Peyer's patch (tissue), 4 donors: ENCODE data around the gene RNF123. TPM values are rescaled to one million over a fixed set of nuclear protein-coding genes. Genes with fewer than 3 reads are reported as not detected.

ENCODE experiments used
- DNase-seq, 3 donors: peaks; one replicate each; pipeline ENCODE4 v3.0.0-alpha.2; 2017 to 2019
- H3K27ac ChIP-seq, 4 donors: fragments of 200-600 bp; sonication (generic); one replicate each; pipeline ENCODE4 v1.5.1; 2016 to 2019
- H3K27me3 ChIP-seq, 2 donors: fragments of 200-600 bp; sonication (generic); one replicate each; pipeline ENCODE4 v1.5.1; 2019
- H3K36me3 ChIP-seq, 3 donors: fragments of 200-600 bp; sonication (generic); one replicate each; pipeline ENCODE4 v1.5.1; 2016 to 2019
- H3K4me1 ChIP-seq, 4 donors: fragments of 200-600 bp; sonication (generic); one replicate each; pipeline ENCODE4 v1.5.1; 2016 to 2019
- H3K4me3 ChIP-seq, 4 donors: fragments of 200-600 bp; sonication (generic); 1 replicate in 3 of 4; 2 replicates in 1 of 4; pipeline ENCODE4 v1.5.1; 2016 to 2019; ENCODE audit warnings: mild to moderate bottlenecking in 1 of 4
- H3K9me3 ChIP-seq, 4 donors: fragments of 200-600 bp; sonication (generic); one replicate each; pipeline ENCODE4 v1.5.1; 2016 to 2019; ENCODE audit warnings: mild to moderate bottlenecking in 1 of 4
- POLR2A ChIP-seq, 2 donors: fragments of 450-650 bp; IDR thresholded peaks; one replicate each; pipeline ENCODE4 v1.5.1; 2017; ENCODE audit warnings: antibody characterized with exemption in 2 of 2, mild to moderate bottlenecking in 2 of 2, moderate library complexity in 2 of 2
- total RNA-seq, 4 donors: library from RNA; depleted of rRNA; stranded (reverse); fragments of >200 nt; gene quantifications; one replicate each; pipeline ENCODE4 v1.1.0, GENCODE V29; 2016
- TF ChIP-seq, protein P1 (sequence below), 6 experiments: fragments of 450-650 bp in 4 of 6; fragments of 200-600 bp in 2 of 6; sonication (generic) in 1 of 6; IDR thresholded peaks; one replicate each; pipeline ENCODE4 v1.5.1; 2017 to 2019; ENCODE audit warnings: antibody characterized with exemption in 6 of 6, mild to moderate bottlenecking in 3 of 6, moderate library complexity in 1 of 6

Gene RNF123
- total RNA-seq, 4 donors from 2014 or later, result 74.3 to 101 (median 84.3) TPM

DNA sequence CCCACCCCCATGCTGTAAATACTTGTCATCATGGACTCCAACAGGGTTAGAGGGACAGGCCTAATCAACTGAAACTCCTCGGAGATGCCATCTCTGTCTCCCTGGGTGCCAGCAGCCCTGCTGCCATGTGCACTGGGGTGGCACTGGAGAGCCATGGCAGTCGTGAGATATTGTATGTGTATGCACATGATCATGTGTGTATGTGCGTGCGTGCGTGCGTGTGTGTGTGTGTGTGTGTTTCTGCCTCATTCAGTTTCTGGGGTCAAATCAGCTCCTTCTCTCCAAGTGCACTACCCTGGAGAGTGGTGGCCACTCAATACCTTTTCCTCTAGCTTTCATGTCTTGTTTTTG lies 18.4 kb upstream of the RNF123 start:
- Histone ChIP-seq H3K27me3 (no peaks in the 10 kb centered on the region), H3K4me1 (peaks cover 0 to 17% (median 6%) of the 10 kb centered on the region in 4 donors), H3K4me3 (no peak overlapping the region), H3K27ac (no peak overlapping the region), H3K9me3 (no peaks in the 10 kb centered on the region), H3K36me3 (peaks cover 0 to 4% (median 0%) of the 10 kb centered on the region in 3 donors)
- DNase-seq, result no peak
- no peak for TF ChIP-seq POLR2A (IDR thresholded peaks at IDR 0.05)
- TF ChIP-seq, protein P1, sequence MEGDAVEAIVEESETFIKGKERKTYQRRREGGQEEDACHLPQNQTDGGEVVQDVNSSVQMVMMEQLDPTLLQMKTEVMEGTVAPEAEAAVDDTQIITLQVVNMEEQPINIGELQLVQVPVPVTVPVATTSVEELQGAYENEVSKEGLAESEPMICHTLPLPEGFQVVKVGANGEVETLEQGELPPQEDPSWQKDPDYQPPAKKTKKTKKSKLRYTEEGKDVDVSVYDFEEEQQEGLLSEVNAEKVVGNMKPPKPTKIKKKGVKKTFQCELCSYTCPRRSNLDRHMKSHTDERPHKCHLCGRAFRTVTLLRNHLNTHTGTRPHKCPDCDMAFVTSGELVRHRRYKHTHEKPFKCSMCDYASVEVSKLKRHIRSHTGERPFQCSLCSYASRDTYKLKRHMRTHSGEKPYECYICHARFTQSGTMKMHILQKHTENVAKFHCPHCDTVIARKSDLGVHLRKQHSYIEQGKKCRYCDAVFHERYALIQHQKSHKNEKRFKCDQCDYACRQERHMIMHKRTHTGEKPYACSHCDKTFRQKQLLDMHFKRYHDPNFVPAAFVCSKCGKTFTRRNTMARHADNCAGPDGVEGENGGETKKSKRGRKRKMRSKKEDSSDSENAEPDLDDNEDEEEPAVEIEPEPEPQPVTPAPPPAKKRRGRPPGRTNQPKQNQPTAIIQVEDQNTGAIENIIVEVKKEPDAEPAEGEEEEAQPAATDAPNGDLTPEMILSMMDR (IDR thresholded peaks at IDR 0.05), result no peak

DNA sequence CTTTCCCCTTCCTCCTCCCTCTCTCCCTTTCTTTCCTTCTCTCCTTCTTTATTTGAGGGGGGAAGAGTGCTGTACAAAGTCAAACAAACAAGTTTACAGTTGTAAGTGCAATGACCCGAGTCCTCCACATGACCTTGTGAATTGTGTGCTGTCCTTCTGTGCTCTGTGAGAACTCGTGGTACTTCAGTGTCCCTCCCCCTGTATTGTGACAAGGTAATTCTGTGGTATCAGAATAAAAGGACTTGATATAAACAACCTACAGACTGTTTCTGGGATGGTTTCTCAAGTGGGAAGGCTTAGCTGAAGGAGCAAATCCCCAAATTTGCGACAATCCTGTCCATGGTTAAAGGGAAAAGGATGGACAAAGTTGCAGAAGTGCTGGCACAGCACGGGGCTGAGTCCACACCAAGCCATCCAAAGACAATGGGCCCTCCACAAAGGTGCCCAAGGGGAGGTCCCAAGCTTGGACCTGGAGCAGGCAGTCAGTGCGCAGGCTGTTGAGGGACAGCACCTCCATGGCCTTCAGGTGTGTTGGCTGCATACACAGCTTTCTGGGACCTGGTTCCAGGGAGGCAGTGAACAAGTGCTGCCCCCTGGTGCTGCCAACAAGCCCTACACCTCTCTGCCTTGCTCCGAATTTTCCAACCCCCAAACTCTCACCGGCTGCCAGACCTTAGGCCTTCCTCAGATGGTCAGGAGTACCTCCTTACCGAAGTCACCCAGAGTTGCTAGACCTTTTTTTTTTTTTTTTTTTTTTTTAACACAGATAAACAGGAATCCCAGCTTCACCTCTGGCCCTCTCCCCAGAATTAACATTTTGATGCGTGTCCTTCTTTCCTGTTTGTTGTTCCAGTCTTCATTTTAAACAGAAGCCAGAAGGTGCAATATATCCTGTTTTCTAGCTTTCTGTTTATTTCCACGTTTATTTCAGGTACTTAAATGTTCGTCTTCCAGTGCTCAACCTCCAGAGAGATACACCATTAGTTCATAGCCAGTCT lies 17.8 kb upstream of the RNF123 start:
- Histone ChIP-seq H3K27ac (no peak overlapping the region), H3K36me3 (peaks cover 0 to 10% (median 0%) of the 10 kb centered on the region in 3 donors), H3K27me3 (no peaks in the 10 kb centered on the region), H3K4me1 (peaks cover 0 to 17% (median 6%) of the 10 kb centered on the region in 4 donors), H3K4me3 (no peak overlapping the region), H3K9me3 (no peaks in the 10 kb centered on the region)
- DNase-seq, result peak; percentile 56 to 82 (median 78)
- TF ChIP-seq, protein P1 (IDR thresholded peaks at IDR 0.05), result peak; percentile 65 to 88 (median 81)
- no peak for TF ChIP-seq POLR2A (IDR thresholded peaks at IDR 0.05)

- H3K36me3 ChIP-seq, result peaks cover 0 to 27% (median 0%) of the 10 kb centered on the region in 3 donors
- peak overlapping the region; percentile 80 to 95 (median 94) for H3K27ac ChIP-seq
- DNase-seq, result no peak
- TF ChIP-seq, protein P1 (IDR thresholded peaks at IDR 0.05), result no peak
- peaks cover 0 to 17% (median 6%) of the 10 kb centered on the region in 4 donors for H3K4me1 ChIP-seq
- peak overlapping the region; percentile 73 to 95 (median 90) for H3K4me3 ChIP-seq
- no peaks in the 10 kb centered on the region for H3K9me3 ChIP-seq
- H3K27me3 ChIP-seq, result no peaks in the 10 kb centered on the region
Observed at GRCh38 chr3:49673121-49673714, 16.1 kb upstream of the RNF123 start.

DNA sequence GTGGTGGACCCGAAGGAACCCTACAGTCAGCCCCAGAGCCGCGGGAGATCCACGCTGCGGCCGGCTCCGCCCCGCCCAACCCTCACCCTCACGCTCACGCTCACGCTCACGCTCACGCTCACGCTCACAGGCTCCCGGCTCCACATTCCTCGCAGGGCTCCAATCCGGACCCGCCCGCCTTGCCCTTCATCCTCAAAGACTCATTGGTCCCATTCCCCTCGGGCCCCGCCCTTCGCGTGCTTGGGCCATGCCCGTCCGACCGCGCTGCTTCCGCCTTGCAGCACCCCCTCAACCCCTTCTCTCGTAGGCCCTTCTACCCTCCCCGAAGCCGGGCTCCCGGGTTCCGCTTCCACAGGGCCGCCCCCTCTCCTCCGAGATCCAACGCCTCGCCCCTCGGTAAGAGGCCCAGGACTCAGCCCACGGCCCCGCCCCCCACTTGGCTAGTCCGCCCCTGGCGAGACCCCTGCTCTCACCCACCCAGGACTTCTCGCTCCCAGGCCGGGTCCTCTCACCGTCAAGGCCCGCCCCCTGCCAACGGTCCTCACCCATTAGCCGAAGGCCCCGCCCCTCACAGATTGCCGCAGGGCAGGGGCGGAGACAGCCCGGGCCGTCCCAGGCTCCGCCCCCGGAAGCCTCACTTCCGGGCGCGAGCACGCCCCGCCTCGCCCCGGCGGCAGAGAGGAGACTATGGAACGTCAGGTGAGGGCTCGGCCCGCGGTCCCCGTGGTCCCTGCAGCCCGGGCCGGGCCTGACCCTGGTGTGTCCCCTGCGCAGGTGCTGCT lies 15.5 kb upstream of the RNF123 start, which contains the start of gene APEH:
APEH (plus strand) TSS at position 637 of the 782 bp plus-strand sequence; CDS start at position 688, 51 bp downstream.
- DNase-seq, result peak; percentile 98 to 99 (median 98)
- Histone ChIP-seq H3K36me3 (peaks cover 0 to 34% (median 0%) of the 10 kb centered on the region in 3 donors), H3K4me3 (peak within 1 kb of the TSS; percentile 73 to 95 (median 90)), H3K4me1 (peaks cover 0 to 17% (median 6%) of the 10 kb centered on the region in 4 donors), H3K27me3 (no peaks in the 10 kb centered on the region), H3K9me3 (no peaks in the 10 kb centered on the region), H3K27ac (peak within 1 kb of the TSS; percentile 80 to 95 (median 94))
- TF ChIP-seq POLR2A (IDR thresholded peaks at IDR 0.05), result peak; percentile 89
- TF ChIP-seq, protein P1 (IDR thresholded peaks at IDR 0.05), result peak in 1 of 6 experiments; percentile 16

DNA sequence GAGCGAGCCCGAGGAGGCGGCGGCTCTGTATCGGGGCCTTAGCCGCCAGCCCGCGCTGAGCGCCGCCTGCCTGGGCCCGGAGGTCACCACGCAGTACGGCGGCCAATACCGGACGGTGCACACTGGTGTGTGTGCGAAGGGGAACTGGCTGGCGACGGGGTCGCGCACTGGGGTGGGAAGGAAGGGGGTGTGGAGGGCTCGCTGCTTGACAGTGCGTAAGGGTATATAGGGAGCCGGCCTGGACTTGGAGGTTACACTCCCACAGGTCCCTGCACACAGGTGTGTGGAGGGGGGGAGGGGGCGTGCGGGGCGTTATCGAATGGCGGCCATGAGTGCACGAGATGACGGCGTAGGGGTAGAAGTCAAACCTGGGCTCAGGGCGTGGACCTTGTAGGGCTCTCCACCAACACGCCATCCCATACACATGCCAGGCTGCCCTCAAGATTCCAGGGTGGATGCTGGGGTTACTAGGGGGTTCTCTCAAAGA lies 14.8 kb upstream of the RNF123 start:
- TF ChIP-seq, protein P1 (IDR thresholded peaks at IDR 0.05), result peak in 1 of 6 experiments; percentile 6
- no peak for TF ChIP-seq POLR2A (IDR thresholded peaks at IDR 0.05)
- Histone ChIP-seq H3K27me3 (no peaks in the 10 kb centered on the region), H3K4me3 (peak overlapping the region; percentile 73 to 95 (median 90)), H3K27ac (peak overlapping the region; percentile 80 to 95 (median 94)), H3K9me3 (no peaks in the 10 kb centered on the region), H3K36me3 (peaks cover 0 to 40% (median 0%) of the 10 kb centered on the region in 3 donors), H3K4me1 (peaks cover 0 to 17% (median 6%) of the 10 kb centered on the region in 4 donors)
- DNase-seq, result peak in 1 of 3 donors; percentile 23
